HL-60/S4 treated with phorbol 12-myristate 13-acetate at 8.2 ng/mL for 4 days and 3 days (cell line): Measurements from ENCODE around the gene KCNK4.

ENCODE experiments used
- in situ Hi-C: fragments of 300-500 bp; cut with MboI; formaldehyde crosslinking; loops from 2 replicates; pipeline ENCODE4 v1.15.0; 2022; ENCODE audit warnings: low sequenced_read_pairs

KCNK4 gene

GRCh38 chr11:64287676-64288352, 3.3 kb upstream of the KCNK4 start:
- in situ Hi-C loops = no loop called here

- in situ Hi-C loops = no loop called here
Measured at GRCh38 chr11:64288353-64288750, 2.8 kb upstream of the KCNK4 start.

GRCh38 chr11:64289002-64289564, 2.0 kb upstream of the KCNK4 start:
- in situ Hi-C loops = no loop called here

GRCh38 chr11:64290352-64291261, 495 bp upstream of the KCNK4 start:
- in situ Hi-C loops = no loop called here

DNA sequence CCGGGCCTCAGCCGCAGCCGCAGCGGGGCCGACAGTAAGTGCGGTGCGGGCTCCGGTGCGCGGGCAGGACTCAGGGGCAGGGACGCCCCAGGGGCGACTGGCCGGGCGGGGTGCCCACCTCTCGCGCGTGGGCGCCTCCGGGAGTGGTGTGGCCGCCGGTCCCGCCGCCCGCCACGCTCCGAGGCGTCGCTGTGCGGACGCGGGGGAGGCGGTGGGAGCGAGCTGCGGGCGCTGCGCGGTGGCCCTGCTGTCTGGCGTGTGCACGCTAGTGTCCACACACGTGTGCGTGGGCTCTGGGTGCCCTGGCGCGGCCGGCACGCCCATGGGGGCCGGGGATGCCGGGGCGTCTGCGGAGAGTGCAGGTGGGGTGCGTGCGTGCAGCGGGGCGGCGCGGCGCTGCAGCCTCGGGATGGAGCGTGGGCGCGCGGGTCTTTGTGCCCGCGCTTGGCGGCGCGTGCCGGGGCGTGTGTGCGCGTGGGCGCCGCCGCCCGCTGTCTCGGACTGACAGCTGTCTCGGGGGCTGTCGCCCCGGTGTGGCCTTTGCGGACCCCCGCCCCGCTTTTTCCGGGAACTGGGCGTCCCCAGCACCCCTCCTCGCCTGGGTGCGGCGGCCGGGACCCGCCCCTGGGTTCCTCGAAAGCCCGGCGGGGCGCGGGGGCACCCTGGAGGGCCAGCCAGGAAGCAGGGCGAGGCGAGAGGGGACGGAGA, 804 bp downstream of the KCNK4 start:
- in situ Hi-C loops = no loop called here

DNA sequence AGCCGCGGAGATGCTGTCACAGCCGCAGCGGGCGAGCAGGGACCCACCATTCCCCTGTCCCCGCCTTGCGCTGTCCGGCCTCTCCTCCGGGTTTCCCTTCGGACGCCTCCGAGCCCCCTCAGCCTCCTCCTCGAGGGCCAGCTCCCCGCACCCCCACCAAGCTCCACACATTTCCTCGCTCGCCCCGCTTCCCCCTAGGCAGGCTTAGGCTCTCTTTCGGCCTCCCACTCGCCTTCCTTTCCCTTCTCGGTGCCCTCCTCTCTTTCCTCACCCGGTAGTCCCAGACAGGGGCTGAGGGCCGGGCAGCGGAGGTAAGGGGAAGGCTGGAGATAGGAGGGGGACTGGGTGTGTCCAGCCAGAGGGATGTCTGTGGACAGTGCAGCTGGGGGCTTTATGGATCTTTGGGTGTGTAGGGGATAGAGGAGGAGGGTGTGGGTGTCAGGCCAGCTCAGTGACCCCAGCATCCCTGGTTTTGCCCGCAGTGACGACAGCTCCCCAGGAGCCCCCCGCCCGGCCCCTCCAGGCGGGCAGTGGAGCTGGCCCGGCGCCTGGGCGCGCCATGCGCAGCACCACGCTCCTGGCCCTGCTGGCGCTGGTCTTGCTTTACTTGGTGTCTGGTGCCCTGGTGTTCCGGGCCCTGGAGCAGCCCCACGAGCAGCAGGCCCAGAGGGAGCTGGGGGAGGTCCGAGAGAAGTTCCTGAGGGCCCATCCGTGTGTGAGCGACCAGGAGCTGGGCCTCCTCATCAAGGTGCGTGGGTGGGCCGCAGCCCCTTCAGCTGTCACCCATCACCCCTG, 1.6 kb downstream of the KCNK4 start:
- in situ Hi-C loops = no loop called here

DNA sequence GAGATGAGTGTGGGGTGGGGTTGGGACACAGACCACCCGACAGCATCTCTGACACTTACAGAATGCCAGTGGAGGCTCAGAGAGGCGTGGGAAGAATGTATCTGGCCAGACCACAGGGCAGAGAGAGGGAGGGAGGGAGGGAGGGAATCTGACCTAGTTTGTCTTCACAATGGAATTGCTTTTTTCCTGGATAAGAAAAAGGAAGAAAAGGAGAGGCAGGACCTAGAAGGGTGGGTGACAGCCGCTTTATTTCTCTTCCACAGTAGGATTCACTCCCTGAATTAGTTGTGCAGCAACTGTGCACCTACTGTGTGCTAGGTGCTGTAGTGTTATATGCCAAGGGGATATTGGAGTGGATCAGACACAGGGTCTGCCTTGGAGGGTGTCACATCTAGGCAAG, 3.7 kb downstream of the KCNK4 start:
- in situ Hi-C loops = no loop called here

DNA sequence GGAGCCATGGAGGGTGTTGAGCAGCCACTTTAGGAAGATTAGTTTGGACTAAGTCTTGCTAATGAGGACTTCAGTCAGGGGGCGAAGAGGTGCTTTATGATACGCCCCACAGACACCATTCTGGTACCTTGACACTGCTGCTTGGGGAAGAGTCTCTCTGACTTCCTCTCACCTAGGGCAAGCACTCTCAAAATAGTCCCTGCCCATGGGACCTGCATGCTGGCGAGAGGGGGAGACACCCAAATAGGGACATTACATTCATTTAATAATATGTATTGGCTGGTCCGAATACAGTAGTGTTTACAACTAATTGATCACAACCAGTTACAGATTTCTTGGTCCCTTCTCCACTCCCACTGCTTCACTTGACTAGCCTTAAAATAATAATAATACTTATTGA, 4.7 kb downstream of the KCNK4 start:
- in situ Hi-C loops = no loop called here

GRCh38 chr11:64296236-64296635, 5.1 kb downstream of the KCNK4 start:
- in situ Hi-C loops = no loop called here

DNA sequence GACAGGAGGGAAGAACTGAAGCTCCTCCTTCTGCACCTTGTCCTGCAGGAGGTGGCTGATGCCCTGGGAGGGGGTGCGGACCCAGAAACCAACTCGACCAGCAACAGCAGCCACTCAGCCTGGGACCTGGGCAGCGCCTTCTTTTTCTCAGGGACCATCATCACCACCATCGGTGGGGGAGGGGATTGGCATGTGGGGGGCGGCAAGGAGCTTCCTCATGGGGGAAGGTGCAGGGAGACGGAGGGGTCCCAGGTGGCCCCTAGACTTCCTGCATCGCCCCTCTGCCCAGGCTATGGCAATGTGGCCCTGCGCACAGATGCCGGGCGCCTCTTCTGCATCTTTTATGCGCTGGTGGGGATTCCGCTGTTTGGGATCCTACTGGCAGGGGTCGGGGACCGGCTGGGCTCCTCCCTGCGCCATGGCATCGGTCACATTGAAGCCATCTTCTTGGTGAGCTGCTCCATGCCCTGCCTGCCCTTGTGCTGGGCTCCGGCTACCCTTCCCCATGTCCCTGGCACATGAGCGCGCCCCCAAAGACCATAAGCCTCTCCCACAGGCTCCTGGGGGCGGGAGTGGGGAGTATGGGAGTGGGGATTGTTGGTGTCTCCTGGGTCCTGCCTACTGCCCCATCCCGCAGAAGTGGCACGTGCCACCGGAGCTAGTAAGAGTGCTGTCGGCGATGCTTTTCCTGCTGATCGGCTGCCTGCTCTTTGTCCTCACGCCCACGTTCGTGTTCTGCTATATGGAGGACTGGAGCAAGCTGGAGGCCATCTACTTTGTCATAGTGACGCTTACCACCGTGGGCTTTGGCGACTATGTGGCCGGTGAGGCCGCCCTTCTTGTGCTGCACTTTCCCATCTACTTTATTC, 6.0 kb downstream of the KCNK4 start:
- in situ Hi-C loops = no loop called here

- in situ Hi-C loops = no loop called here
Measured at GRCh38 chr11:64297699-64298358, 6.7 kb downstream of the KCNK4 start.

GRCh38 chr11:64298966-64299846, 8.1 kb downstream of the KCNK4 start:
- in situ Hi-C loops = no loop called here

DNA sequence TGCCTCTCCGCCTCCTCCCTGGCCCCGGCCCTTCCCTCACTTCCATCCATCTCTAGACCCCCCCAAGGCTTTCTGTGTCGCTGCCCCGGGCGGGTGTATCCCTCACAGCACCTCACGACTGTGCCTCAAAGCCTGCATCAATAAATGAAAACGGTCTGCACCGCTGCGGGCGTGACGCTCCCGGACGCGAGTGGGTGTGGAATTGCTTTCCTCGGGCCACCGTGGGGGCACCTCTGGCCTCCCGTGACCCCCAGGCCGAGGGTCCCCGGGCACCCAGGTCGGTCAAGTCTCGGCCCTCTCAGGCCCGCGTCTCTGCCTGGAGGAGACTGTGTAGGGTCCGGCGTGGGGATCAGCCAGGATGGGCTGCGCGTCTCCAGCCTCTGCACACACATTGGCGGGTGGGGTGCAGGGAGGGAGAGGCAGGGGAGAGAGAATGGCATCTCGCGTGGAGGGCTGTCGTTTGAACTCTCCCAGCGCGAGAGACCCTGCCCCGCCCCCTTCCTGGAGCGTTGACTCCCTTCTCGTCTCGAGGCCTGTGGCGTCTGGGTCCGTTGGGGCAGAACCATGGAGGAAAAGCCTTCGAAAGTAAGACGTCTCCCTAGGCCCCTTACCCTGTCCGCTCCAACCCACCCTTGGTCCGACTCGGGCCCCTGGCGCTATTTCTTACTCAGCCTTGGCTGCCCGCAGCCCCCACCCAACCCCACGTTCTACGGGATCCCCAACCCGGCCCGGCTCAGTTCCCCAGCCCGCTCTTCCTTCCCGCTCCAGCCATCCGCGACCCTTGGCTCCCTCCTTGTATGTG, 8.9 kb downstream of the KCNK4 start, which contains the start of gene CATSPERZ:
Gene CATSPERZ, plus strand, starts transcription at position 512 of the 802 bp plus-strand sequence. Its CDS starts 53 bp downstream, at position 565.
- in situ Hi-C loops = no loop called here

DNA sequence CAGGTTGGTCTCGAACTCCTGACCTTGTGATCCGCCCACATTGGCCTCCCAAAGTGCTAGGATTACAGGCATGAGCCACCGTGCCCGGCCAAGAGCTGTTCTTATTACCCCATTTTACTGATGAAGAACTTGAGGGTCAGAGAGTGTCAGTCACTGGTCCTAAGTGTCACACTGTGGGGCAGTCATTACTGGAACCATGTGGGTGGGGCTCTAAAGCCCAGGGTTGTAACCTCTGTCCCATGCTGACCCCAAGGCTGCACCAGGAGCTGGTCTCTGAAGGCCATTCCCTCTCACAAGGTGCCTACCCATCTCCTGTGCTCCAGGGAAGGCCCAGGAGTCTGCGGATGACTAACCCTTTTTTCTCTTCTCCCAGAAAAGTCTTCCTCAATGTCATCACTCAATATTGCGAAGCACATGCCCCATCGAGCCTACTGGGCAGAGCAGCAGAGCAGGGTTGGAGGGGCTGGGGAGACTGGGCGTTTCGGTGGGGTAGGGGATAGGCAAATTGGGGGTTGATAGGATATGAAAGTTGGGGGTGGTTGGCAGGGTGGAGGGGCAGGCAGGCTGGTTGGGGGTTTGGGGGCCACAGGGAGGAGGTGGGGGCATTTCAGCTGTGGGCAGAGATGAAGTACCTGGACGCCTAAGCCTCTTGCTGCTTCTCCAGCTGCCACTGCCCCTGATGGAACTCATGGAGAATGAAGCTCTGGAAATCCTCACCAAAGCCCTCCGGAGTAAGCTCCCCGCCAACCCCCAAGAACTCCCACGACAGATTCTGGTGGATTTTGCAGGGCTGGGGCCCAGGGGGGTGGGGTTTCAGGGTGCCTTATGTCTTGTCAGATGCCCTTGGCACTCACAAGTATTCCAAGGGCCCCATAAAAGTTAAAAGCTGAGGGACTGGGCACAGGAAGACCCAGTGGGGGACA, 12.3 kb downstream of the KCNK4 start:
- in situ Hi-C loops = no loop called here

- in situ Hi-C loops = no loop called here
Measured at GRCh38 chr11:64304032-64304315, 12.9 kb downstream of the KCNK4 start.
